Trophoblast cell (in vitro differentiated cells and primary cell): ENCODE results near the gene KIF21B. TPM values are rescaled to one million over a fixed set of nuclear protein-coding genes. Genes with fewer than 3 reads are reported as not detected.

Source experiments
- DNase-seq, 2 donors: peaks; one replicate each; pipeline ENCODE4 v3.0.0-alpha.2; 2016
- H2AFZ ChIP-seq: 2 replicates; pipeline ENCODE4 v1.6.1; 2013; ENCODE audit warnings: low read length, moderate library complexity, mild to moderate bottlenecking; ENCODE audit not compliant: insufficient read depth, poor library complexity
- H2AK5ac ChIP-seq: 2 replicates; pipeline ENCODE4 v1.6.1; 2013; ENCODE audit warnings: mild to moderate bottlenecking, low read length
- H2BK120ac ChIP-seq: 2 replicates; pipeline ENCODE4 v1.6.1; 2013; ENCODE audit warnings: low read length, mild to moderate bottlenecking, moderate library complexity; ENCODE audit not compliant: insufficient read depth, poor library complexity
- H2BK12ac ChIP-seq: 2 replicates; pipeline ENCODE4 v1.6.1; 2013; ENCODE audit warnings: mild to moderate bottlenecking, low read length, moderate library complexity
- H2BK5ac ChIP-seq: 2 replicates; pipeline ENCODE4 v1.6.1; 2013; ENCODE audit warnings: low read length, low read depth, moderate library complexity, mild to moderate bottlenecking; ENCODE audit not compliant: poor library complexity
- H3K14ac ChIP-seq: 2 replicates; pipeline ENCODE4 v1.6.1; 2013; ENCODE audit warnings: mild to moderate bottlenecking, low read length
- H3K18ac ChIP-seq: 2 replicates; pipeline ENCODE4 v1.6.1; 2013; ENCODE audit warnings: mild to moderate bottlenecking, low read length
- H3K23ac ChIP-seq: 2 replicates; pipeline ENCODE4 v1.6.1; 2013; ENCODE audit warnings: low read length
- H3K27ac ChIP-seq: 2 replicates; pipeline ENCODE4 v1.5.1; 2013; ENCODE audit warnings: low read depth, mild to moderate bottlenecking, inconsistent platforms, low read length, moderate library complexity
- H3K27me3 ChIP-seq: 2 replicates; pipeline ENCODE4 v1.6.1; 2013; ENCODE audit warnings: inconsistent platforms, mild to moderate bottlenecking, low read length, moderate library complexity; ENCODE audit not compliant: insufficient read depth
- H3K36me3 ChIP-seq, 2 experiments: 1 replicate in 1 of 2; 2 replicates in 1 of 2; pipeline ENCODE4 v1.6.1; 2013; ENCODE audit warnings: low read length in 2 of 2, mild to moderate bottlenecking in 2 of 2, moderate library complexity in 1 of 2; ENCODE audit not compliant: insufficient read depth in 2 of 2, control insufficient read depth in 1 of 2
- H3K4ac ChIP-seq: 2 replicates; pipeline ENCODE4 v1.6.1; 2013; ENCODE audit warnings: low read depth, mild to moderate bottlenecking, low read length, moderate library complexity
- H3K4me1 ChIP-seq, 2 experiments: 1 replicate in 1 of 2; 2 replicates in 1 of 2; pipeline ENCODE4 v1.6.1; 2013; ENCODE audit warnings: low read length in 2 of 2, mild to moderate bottlenecking in 2 of 2, moderate library complexity in 1 of 2; ENCODE audit not compliant: insufficient read depth in 2 of 2, control insufficient read depth in 1 of 2
- H3K4me2 ChIP-seq: 2 replicates; pipeline ENCODE4 v1.6.1; 2013; ENCODE audit warnings: inconsistent platforms, mild to moderate bottlenecking, low read length, moderate library complexity
- H3K4me3 ChIP-seq: 2 replicates; pipeline ENCODE4 v1.5.1; 2013; ENCODE audit warnings: mild to moderate bottlenecking, low read depth, low read length, inconsistent platforms
- H3K79me1 ChIP-seq: one replicate; pipeline ENCODE4 v1.6.1; 2013; ENCODE audit warnings: low read length
- H3K79me2 ChIP-seq: 2 replicates; pipeline ENCODE4 v1.6.1; 2013; ENCODE audit warnings: low read length, mild to moderate bottlenecking; ENCODE audit not compliant: control insufficient read depth, insufficient read depth, poor library complexity
- H3K9ac ChIP-seq: 2 replicates; pipeline ENCODE4 v1.6.1; 2013; ENCODE audit warnings: mild to moderate bottlenecking, low read length
- H3K9me3 ChIP-seq: 2 replicates; pipeline ENCODE4 v1.6.1; 2013; ENCODE audit warnings: low read depth, mild to moderate bottlenecking, control low read depth, inconsistent platforms, low read length; ENCODE audit not compliant: insufficient read depth
- H4K12ac ChIP-seq: 2 replicates; pipeline ENCODE4 v1.6.1; 2013; ENCODE audit warnings: low read depth, mild to moderate bottlenecking, low read length, moderate library complexity
- H4K8ac ChIP-seq: 2 replicates; pipeline ENCODE4 v1.6.1; 2013; ENCODE audit warnings: low read depth, mild to moderate bottlenecking, low read length, moderate library complexity
- H4K91ac ChIP-seq: one replicate; pipeline ENCODE4 v1.6.1; 2013; ENCODE audit warnings: low read depth, mild to moderate bottlenecking, low read length, moderate library complexity
- WGBS: extraction: QIAGEN DNeasy Blood & Tissue Kit; methylation state at CpG from one replicate; pipeline ENCODE4 v1.1.7; 2013; ENCODE audit warnings: missing lambda C conversion rate; ENCODE audit not compliant: insufficient read length, insufficient coverage; ENCODE audit errors: extremely low coverage; 5-methylcytosine and 5-hydroxymethylcytosine counted together
- polyA plus RNA-seq: library from polyadenylated mRNA; stranded (reverse); fragments of 200-250 nt; gene quantifications from 2 replicates; pipeline ENCODE4 v1.2.3, GENCODE V29; 2013

Gene KIF21B
- 0.44 and 0.56 TPM in 2 replicates for polyA plus RNA-seq

GRCh38 chr1:201023517-201023902 is at the start of gene KIF21B:
Gene KIF21B (minus strand): TSS chr1:201023714. CDS start chr1:201023383, 331 bp downstream.
- H3K36me3 ChIP-seq = no peaks in the 10 kb centered on the region
- H3K4me1 ChIP-seq = peaks cover 3 to 4% of the 10 kb centered on the region in 2 experiments
- no peak within 1 kb of the TSS for H3K27ac ChIP-seq
- no peaks in the 10 kb centered on the region for H3K79me2 ChIP-seq
- no peak within 1 kb of the TSS for H2BK120ac ChIP-seq
- no peak within 1 kb of the TSS for H2BK5ac ChIP-seq
- no peak within 1 kb of the TSS for H3K18ac ChIP-seq
- H3K4me2 ChIP-seq = peak within 1 kb of the TSS; percentile 66
- H3K4me3 ChIP-seq = peak within 1 kb of the TSS; percentile 62
- no peak within 1 kb of the TSS for H2BK12ac ChIP-seq
- H2AFZ ChIP-seq = peak within 1 kb of the TSS; percentile 35
- no CpG with 5 or more reads among the region's 53 CpGs for WGBS
- H4K91ac ChIP-seq = no peak within 1 kb of the TSS
- DNase-seq = peak; percentile 53 to 79
- H2AK5ac ChIP-seq = no peak within 1 kb of the TSS
- H3K9ac ChIP-seq = no peak within 1 kb of the TSS
- no peak within 1 kb of the TSS for H3K4ac ChIP-seq
- H3K79me1 ChIP-seq = peaks cover 1% of the 10 kb centered on the region
- H3K23ac ChIP-seq = no peak within 1 kb of the TSS
- H4K8ac ChIP-seq = peak within 1 kb of the TSS; percentile 13
- H3K27me3 ChIP-seq = peaks cover 15% of the 10 kb centered on the region
- H3K9me3 ChIP-seq = no peaks in the 10 kb centered on the region
- H4K12ac ChIP-seq = peak within 1 kb of the TSS; percentile 7
- H3K14ac ChIP-seq = no peak within 1 kb of the TSS

GRCh38 chr1:201072922-201073321 is 49.4 kb upstream of the KIF21B start:
- H3K4me1 ChIP-seq = no peaks in the 10 kb centered on the region
- no CpG with 5 or more reads among the region's 6 CpGs for WGBS

GRCh38 chr1:201072149-201072548 is 48.6 kb upstream of the KIF21B start:
- Histone ChIP-seq H3K79me2 (no peaks in the 10 kb centered on the region), H4K8ac (no peak overlapping the region), H3K9ac (no peak overlapping the region), H3K4me3 (no peak overlapping the region), H3K4me1 (no peaks in the 10 kb centered on the region), H3K9me3 (peaks cover 2% of the 10 kb centered on the region), H2BK120ac (no peak overlapping the region), H4K12ac (no peak overlapping the region), H3K23ac (no peak overlapping the region), H3K18ac (no peak overlapping the region), H3K4me2 (no peak overlapping the region), H3K36me3 (no peaks in the 10 kb centered on the region), H3K4ac (no peak overlapping the region), H2AFZ (no peak overlapping the region), H3K14ac (no peak overlapping the region), H3K27ac (no peak overlapping the region), H3K79me1 (no peaks in the 10 kb centered on the region), H3K27me3 (no peaks in the 10 kb centered on the region), H2BK5ac (no peak overlapping the region), H2AK5ac (no peak overlapping the region), H4K91ac (no peak overlapping the region), H2BK12ac (no peak overlapping the region)
- DNase-seq = no peak
- no CpG with 5 or more reads among the region's 5 CpGs for WGBS

More at GRCh38 chr1:201072922-201073321, 49.4 kb upstream of the KIF21B start:
- no peak overlapping the region for H3K18ac ChIP-seq
- H3K36me3 ChIP-seq = no peaks in the 10 kb centered on the region
- H3K27ac ChIP-seq = no peak overlapping the region
- no peak overlapping the region for H2AK5ac ChIP-seq
- H4K12ac ChIP-seq = no peak overlapping the region
- no peak overlapping the region for H3K9ac ChIP-seq
- no peak for DNase-seq
- no peaks in the 10 kb centered on the region for H3K27me3 ChIP-seq
- no peak overlapping the region for H2BK5ac ChIP-seq
- H2AFZ ChIP-seq = no peak overlapping the region
- peaks cover 2% of the 10 kb centered on the region for H3K9me3 ChIP-seq
- H3K14ac ChIP-seq = no peak overlapping the region
- H3K4me3 ChIP-seq = no peak overlapping the region
- no peaks in the 10 kb centered on the region for H3K79me1 ChIP-seq
- H3K4me2 ChIP-seq = no peak overlapping the region
- H3K79me2 ChIP-seq = no peaks in the 10 kb centered on the region
- H3K23ac ChIP-seq = no peak overlapping the region
- no peak overlapping the region for H2BK120ac ChIP-seq
- H2BK12ac ChIP-seq = no peak overlapping the region
- H4K8ac ChIP-seq = no peak overlapping the region
- H3K4ac ChIP-seq = no peak overlapping the region
- no peak overlapping the region for H4K91ac ChIP-seq

- no peak overlapping the region for H3K9ac ChIP-seq
- H3K36me3 ChIP-seq = no peaks in the 10 kb centered on the region
- H3K4ac ChIP-seq = no peak overlapping the region
- DNase-seq = no peak
- no peaks in the 10 kb centered on the region for H3K79me2 ChIP-seq
- no peak overlapping the region for H3K18ac ChIP-seq
- no peak overlapping the region for H4K91ac ChIP-seq
- no peaks in the 10 kb centered on the region for H3K9me3 ChIP-seq
- H2BK120ac ChIP-seq = no peak overlapping the region
- H3K23ac ChIP-seq = no peak overlapping the region
- H2BK5ac ChIP-seq = no peak overlapping the region
- H4K8ac ChIP-seq = no peak overlapping the region
- no peak overlapping the region for H2AK5ac ChIP-seq
- H3K4me3 ChIP-seq = no peak overlapping the region
- H4K12ac ChIP-seq = no peak overlapping the region
- no peaks in the 10 kb centered on the region for H3K27me3 ChIP-seq
- H2AFZ ChIP-seq = no peak overlapping the region
- H2BK12ac ChIP-seq = no peak overlapping the region
- H3K14ac ChIP-seq = no peak overlapping the region
- no peaks in the 10 kb centered on the region for H3K4me1 ChIP-seq
- H3K27ac ChIP-seq = no peak overlapping the region
- H3K79me1 ChIP-seq = no peaks in the 10 kb centered on the region
- no peak overlapping the region for H3K4me2 ChIP-seq
- no CpG with 5 or more reads among the region's 3 CpGs for whole genome bisulfite sequencing
These were observed 46.1 kb upstream of the KIF21B start for GRCh38 chr1:201069636-201070035.
